ENCODE results near the gene LRRC27.

The LRRC27 gene

DNA sequence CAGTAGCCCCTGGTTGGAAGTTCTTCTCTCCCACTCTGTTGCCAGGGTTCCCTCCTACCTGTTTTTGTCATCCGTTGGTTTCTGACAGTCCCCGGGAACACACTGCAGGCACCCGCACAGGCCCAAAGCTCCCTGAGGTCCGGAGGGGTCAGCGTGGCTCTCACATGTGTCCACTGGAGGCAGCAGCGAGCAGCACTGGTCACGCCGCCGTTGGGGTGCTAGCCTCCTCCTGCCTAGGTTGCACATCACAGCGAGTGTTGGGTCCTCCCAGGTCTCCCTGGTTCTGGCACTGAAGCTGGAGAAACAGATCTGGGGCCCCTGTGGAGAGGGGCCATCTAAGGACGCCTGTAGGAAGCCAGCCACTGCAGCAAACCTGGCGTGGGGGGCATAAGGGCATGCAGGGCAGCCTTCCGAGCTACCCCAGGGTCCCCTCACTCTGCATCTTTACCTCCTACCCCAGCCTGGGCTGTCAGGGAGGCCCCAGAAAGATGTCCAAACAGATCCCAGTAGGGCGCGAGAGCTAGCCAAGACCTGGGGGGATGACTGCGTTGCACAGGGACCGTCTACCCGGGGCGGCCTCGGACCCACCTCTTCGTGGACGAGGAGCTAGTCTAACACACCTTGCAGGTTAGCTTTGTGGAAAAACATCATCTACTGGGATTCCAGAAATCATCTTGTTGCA is 28.9 kb downstream of the LRRC27 start:
- no peak for DNase-seq

DNA sequence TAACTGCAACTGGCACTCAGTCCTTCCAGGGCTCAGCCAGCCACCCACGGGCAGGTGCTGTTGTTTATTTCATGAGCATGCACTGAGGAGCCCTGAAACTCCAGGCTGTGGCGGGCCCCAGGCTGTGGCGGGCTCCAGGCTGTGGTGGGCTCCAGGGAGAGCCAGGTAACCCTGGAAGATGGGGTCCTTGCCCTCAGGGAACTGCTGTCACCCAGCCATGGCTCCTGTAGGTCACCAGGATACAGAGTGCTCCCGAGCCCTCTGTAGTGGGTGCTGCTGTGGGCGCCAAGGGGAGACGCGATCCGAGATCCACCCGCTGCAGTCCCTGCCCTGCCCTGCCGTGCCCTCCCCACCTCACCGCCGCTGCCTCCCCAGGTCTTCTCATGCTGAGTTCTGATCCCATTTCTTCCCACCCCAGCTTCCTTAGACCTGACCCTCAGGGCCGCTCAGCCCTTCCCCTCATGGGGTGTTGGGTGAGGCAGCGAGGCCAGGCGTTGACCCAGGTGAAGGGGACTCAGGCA is 29.6 kb downstream of the LRRC27 start:
- no peak for DNase-seq

DNA sequence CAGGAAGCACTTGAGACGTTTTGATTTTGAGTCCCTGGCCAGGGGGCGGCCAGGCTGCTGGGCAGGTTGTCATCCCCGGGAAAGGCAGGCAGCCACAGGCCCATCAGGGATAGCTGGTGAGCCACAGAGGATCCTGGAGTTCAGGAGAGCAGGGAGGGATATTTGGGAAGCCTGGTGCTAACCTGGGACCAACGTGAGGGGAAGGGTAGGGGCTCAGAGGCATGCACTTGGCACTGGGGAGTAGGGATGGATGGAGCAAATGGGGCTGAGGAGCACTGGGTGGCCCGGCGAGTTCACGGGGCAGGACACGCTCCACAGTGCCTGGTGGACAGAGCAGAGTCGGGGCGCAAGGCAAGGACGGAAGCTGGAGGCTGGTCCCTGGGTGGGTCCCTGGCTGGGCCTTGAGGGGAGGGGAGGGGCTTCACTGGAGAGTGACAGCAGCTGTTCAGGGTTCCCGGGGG is 30.2 kb downstream of the LRRC27 start:
- DNase-seq: no peak

DNA sequence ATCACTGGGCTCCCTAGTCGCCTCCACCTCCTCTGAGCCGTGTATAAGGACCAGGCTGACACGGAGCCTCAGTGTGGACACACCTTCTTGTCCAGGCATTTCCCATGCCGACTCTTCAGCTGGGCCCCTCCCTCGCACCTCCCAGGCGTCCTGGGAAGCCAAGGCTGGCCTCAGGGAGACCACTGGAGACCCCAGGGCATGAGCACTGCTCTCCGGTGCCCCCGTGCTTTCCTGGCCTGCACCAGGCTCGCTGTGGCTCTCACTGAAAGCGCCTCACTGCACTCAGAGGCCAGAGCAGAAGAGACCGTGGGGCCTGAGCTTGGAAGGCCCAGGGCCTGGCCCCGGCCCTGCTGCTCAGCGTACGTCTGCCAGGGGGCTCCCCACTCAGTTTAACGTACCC is 31.4 kb downstream of the LRRC27 start:
- no peak for DNase-seq

DNA sequence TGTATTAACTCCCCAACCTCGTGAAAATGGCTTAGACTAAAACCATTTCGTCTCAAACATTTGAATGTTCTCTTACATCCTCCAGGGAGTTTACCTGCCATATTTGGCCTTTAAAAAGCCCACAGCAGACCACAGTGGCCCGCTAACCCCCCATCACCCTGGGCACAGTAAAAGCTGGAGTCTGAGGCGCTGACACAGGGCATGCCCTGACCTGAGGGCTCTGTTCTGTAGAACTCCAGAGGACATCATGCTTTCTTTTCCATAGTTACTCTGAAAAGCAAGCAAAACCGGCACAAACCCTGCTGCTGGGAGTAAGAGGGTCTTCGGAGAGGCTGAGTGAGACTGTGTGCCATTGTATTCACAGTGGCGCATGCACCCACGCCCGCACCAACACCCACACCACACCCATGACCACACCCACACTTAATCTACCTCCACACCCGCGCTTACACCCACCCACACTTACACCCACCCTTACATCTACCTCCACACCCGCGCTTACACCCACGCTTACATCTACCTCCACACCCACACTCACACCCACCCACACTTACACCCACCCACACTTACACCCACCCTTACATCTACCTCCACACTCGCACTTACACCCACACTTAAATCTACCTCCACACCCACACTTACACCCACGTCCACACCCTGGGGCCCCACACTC is 32.1 kb downstream of the LRRC27 start:
- no peak for DNase-seq

DNA sequence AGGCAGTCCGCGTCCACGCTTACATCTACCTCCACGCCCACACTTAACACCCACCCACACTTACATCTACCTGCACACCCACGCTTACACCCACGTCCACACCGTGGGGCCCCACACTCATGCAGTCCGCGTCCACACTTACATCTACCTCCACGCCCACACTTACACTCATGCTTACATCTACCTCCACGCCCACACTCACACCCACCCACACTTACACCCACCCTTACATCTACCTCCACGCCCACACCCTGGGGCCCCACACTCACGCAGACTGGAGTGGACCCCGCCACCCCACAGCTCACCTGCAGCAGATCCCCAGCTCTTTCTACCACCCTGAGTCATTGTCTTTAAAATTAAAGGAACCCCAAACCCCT is 32.6 kb downstream of the LRRC27 start:
- no peak for DNase-seq

DNA sequence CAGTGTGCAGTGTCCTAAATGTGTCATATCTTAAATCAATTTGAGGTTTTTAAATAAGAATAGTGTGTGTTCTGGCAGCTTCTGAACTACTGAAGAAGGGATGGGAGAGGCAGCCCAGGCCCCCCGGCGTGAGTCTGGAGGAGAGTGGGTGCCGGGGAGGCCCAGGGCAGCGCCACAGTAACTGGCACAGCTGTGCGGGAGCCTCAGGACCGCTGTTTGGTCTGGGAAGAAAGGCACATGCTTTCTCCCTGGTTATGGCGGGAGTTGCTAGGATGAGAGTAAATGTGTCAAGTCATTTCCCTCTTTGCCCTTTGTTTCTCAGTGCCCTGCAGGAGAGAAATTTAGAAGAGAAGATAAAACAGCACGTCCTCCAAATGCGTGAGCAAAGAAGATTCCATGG is 33.1 kb downstream of the LRRC27 start:
- no peak for DNase-seq

DNA sequence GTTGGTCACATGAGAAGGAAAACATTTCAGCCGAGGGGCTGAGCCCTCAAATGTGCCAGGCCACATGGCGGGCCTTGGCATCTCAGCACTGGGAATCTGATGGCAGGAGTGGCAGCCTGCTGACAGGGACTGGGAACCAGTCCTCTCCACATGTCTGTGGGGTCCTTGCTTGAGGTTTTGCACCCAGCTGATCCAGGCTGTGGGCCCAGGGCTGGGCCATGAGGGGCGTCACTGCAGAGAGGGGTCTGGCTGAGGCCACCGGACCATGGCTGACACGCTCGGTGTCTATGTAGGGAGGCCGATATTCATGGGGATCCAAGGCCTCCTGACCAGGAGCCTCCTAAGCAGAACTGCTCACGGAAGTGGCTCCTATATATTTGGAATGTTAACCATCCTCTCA is 34.0 kb downstream of the LRRC27 start:
- DNase-seq: no peak

DNA sequence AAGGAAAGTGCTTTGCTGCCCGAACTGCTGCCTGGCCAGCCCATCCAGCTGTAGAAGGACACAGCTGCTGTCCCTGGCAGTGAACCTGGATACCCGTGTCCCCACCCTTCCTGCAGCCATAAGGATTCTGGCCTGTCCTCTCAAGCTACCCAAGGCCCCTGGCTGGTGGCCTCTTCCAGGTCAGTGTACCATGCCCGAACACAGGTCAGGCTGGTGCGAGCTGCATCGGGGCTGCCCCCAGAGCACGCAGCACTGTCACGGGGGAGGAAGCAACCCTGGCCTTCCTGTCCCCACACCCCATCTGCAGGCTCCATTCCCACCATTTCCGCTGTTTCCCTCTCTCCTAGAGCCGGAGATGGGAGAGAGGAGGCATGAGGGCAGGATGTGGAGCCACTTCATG is 34.5 kb downstream of the LRRC27 start:
- no peak for DNase-seq

DNA sequence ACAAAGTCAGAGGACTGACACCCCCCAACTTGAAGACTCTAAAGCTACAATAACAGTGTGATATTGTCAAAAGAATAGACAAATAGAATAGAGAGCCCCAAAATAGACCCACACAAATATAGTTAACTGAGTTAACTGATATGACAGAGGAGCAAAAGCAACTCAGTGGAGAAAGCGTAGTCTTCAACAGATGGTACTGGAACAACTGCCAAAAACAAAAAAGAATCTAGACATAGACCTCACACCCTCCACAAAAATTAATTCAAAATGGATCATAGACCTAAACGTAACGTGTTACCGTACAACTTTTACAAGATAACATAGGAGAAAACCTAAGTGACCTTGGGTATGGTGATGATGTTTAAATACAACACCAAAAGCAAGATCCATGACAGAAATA is 36.4 kb downstream of the LRRC27 start:
- no peak for DNase-seq

DNA sequence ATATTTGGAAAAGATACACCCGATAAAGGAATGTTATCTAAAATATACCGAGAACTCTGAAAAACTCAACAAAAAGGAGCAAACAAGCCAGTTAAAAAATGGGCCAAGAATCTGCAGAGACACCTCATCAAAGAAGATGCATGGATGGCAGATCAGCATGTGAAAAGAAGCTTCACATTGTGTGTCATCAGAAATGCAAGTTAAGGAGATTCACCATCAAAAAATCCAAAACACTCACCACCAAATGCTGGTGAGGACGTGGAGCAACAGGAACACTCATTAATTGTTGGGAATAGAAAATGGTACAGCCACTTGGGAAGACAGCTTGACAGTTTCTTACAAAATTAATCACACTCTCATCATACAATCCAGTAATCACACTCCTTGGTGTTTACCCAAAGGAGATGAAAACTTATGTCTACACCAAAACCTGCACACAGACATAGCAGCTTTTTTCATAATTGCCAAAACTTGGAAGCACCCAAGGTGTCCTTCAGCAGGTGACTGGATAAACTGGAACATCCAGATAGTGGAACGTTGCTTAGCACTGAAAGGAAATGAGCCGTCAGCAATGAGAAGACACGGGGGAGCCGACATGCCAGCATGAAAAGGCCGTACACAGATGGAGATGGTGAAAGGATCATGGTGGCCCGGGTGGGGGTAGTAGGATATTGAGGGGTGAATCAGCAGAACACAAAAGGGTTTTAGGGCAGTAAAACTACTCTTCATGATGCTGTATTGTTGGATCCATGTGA is 37.1 kb downstream of the LRRC27 start:
- DNase-seq: no peak

DNA sequence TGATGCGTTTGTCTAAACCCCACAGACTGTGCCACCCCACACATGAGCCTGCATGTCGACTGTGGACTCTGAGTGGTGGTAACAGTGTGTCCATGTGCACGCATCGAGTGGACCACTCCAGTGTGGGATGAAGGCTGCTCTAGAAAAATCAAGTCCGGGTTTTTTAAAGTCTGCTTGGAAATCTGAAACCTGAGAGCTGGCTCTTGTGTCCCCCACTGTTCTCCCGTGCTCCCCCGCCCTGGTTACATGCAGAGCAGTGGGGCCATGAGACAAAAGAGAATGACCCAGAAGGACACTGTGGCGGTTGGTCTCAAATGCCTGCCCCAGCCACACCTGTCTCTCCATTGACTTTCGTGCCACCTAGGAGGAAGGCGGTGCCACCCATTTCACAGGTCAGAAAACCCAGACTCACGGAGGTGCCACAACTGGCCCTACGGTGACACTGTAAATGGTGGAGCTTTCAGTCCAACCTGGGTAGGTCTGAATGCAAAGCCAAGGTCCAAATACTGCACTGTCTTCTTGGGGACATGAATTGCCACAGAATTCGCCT is 37.7 kb downstream of the LRRC27 start:
- DNase-seq: no peak

DNA sequence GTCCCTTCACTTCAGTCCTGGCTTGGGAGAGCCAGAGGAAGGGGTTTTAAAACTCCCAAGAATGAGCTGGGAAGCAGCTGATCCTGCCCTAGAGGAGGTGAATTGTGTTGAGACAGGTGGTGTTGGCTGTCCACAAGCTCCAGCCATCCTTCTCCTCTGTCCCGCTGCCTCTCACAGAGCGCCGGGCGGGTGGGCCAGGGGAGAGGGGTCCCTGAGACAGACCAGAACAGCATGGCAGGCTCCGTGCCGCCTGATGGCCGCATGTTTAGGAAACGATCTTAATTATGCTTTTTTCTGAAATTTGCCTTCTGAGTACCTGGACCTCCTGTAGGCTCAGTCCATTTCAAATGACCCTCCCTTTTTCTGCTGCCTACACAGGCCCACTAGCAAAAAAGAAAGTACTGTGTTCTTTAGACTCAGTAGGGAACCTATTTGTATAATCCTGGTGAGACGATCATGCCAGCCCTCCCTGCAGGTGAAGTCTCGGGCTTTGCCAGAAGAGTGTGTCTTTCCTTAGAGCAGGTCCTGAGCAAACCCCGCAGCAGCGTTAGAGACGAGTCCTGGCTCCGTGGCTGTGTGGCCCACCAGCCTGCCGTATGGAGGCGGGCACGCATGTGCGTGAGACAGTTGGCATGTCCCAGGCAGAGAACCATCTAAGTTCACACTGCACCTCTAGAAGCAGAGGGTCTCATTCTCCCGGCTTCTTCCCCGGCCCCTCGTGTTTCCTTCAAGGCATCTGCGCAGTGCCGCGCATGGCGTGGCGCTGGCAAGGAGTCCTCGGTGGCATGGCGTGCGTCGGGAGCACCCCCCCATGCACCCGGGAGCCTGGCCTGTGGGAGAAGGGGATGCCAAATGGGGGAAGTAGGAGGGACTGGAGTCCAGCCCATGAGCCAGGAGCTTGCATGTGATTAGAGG is 38.7 kb downstream of the LRRC27 start:
- DNase-seq: no peak

DNA sequence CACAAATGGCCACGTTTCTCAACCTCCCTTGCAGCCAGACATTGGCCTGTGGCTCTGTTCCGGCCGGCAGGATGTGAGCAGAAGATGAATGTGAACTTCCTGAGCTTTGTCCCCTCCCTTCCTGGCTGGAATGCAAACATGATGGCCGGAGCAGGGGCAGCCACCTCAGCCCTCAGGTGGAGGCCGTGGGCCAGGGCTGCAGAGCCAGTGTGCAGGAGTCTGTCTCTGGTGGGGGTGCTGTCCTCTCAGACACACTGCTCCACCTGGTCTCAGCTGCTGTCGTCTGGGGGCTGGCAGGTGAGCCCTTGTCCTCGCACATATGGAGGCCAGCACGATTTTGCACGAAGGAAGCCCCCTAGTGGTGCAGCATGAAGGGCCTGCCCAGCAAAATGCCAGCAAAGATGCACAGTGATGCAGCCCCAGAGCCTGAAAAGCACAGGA is 39.7 kb downstream of the LRRC27 start:
- DNase-seq: no peak

DNA sequence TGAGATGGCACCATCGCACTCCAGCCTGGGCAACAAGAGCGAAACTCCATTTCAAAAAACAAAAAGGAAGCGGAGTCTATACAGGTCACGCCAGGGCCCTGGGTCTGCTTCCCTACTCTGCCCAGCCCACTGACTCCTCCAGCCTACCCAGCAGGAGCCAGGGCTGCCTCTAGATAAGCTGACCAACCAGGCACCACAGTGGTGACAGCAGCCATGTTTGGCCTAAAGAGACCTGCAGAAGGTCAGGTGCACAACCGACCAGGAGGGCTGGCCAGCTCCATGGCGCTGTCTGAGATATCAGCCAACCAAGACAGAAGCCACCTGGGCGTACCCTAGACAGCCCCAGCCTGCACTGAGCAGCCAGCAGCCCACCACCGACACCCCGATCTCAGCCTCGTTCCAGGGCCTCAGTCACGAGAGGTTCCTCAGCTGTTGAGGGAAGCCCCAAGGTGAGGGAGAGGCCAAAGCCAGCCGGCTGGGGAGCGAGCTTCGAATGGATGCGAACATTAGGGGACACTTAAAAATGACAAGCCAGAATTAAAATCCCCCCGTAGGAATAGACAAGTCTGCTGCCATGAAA is 40.6 kb downstream of the LRRC27 start:
- no peak for DNase-seq

DNA sequence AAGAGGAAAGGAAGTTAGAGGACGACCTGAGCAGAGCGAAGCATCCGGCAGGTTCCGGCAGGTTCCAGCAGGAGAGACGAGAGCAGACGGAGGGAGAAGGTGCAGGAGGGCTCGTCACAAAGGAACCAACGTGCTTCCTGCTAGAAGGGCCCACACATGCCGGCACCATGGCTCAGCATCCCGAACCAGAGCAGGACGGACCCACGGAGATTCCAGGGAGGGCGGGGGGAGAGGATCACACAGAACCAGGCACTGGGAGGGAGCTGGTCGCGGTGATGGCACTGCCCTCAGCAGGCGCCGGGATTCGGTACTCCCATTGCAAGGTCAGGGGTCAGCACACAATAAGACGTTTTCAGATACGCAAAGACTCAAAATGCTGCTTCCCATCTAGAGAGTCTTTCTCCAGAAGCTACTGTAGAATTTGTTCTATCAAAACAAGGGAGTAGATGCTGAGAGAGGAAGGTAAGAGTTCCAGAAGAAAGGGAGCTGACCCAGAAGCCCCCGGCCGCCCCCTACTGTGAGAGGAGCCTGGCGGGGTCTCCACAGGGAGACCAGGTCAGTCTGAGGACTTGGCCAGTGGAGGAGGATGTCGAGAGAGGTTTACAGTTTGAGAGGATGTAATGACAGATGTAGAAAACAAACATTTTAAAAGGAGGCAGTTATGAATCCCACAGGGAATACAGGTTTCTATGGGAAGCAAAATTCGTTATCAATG is 41.4 kb downstream of the LRRC27 start:
- DNase-seq: no peak

DNA sequence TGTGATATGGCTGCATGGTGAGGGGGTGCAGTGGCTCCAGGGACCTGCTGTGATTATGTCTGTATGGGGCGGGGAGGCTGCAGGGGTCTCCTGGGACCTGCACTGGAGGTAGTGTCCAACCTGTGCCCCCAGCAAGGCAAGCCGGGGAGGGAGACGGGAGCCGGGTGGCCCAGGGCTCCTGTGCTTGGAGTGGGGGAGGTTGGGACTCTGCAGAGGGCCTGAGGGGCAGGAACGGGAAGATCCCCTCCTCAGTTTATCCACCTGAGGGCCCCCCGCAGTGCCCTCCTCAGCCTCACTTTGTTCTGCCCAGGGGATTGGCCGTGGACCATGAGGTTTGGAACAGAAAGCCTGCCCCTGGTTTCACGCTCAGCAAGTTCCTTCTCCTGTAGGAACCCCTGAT is 42.2 kb downstream of the LRRC27 start:
- no peak for DNase-seq

DNA sequence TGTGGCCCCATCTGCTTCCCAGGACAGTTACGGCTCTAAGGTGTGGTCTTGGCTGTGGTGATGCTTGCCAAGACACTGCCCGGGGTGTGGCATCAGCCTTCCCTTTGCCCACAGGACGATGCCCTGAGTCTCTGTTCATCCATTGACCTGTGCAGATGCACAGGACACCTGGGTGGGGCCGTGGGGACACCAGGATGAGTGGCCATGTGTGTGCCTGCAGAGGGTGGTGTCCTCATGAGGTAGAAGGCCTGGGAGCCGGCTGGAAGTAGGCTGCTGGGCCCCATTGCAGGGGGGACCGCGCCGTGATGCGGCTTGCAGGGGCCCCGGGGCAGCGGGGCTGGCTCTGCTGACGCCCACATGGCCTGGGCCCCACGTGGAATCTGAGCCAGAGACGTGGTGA is 42.6 kb downstream of the LRRC27 start:
- no peak for DNase-seq

DNA sequence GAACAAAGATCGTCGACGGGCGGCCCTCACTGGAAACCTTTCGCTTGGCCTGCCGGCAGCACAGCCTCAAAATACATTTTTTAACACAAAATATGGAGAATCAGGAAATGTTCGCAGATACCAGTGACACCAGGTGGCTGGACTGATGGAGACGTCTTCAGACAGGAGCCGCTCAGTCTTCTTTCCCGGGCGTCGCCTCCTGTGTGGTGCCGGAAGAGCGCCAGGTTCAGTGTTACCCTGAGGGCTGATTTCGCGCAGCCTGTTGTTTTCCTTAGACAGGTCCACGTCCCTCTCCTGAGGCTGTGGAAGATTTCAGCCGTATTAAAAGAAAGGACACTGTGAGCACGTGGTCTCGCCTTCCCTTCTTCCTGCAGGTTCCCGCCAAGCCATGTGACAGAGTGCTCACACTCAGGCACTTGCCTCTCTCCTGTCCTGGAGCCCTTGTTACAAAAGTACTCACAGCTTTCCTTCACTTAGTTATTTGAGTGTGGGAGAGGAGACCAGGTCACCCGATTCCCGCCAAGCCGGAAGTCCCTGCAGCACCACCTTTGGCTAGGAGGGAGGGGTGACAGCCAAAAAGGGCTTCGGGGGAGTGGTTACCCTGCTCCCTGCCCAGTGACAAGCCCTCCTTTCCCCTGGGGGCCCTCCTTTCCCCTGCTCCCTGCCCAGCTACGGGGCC is 43.3 kb downstream of the LRRC27 start:
- DNase-seq: no peak

DNA sequence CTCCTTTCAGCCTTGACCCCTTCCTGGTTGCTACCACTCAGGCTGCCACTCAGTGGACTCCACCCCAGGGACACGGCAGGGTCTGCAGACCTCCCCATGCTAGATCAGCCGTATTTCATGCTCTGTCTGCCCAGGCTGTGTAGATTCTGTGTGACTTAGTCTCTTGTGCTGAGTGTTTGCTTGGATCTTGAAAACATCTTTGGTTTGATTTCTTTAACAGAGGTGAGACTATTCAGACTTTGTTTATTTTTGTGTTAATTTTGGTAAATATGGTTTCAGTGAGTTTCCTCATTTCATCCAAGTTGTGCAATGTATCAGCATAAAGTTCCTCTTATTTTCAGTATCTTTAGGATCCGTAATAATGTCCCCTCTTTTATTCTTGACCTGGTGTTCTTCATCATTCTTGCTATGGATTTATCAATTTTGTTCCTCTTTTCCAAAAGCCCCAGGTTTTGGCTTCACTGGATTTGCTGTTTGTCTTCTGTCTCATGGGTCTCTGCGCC is 43.9 kb downstream of the LRRC27 start:
- DNase-seq: no peak

Measured in NCI-H1694 treated with DMSO at 0.1 percent for 48 hours (cell line).